Naive thymus-derived CD8-positive, alpha-beta T cell (primary cell): ENCODE results near the gene OTUD3. TPM values are rescaled to one million over a fixed set of nuclear protein-coding genes. Genes with fewer than 3 reads are reported as not detected.
"Not testable (repeated sequence)": the region's sequence is repeated elsewhere in the genome, so short reads cannot be mapped to it uniquely, and the experiment has no call there.

Source experiments
- ATAC-seq, 2 donors: fragments of 150-1000 bp; cut with Tn5 transposase in 1 of 2; sonication (Bioruptor Pico), chemical (Tn5 transposase) in 1 of 2; 1 replicate in 1 of 2; 2 replicates in 1 of 2; pipeline ENCODE4 v1.10.0; 2021; ENCODE audit warnings: mild to moderate bottlenecking in 2 of 2, moderate library complexity in 2 of 2
- POLR2A ChIA-PET: fragments of 350-600 bp; sonication (Branson Sonifier 250); formaldehyde crosslinking; loops from one replicate; lab custom pipeline; 2021; ENCODE audit warnings: antibody characterized with exemption; lab: Charles Lee
- DNase-seq, 10 donors: peaks; one replicate each; pipeline versions ENCODE4 v3.0.0 to v3.0.0-alpha.2; 2020 to 2022
- H3K27ac Mint-ChIP-seq, 10 donors: one replicate each; pipeline ENCODE4 v1.8.0; 2020 to 2022; ENCODE audit warnings: mild to moderate bottlenecking in 10 of 10, mixed read lengths in 10 of 10, moderate library complexity in 4 of 10, inconsistent platforms in 1 of 10
- H3K27me3 Mint-ChIP-seq, 5 donors: one replicate each; pipeline ENCODE4 v1.8.0; 2021 to 2022; ENCODE audit warnings: mixed read lengths in 5 of 5
- H3K36me3 Mint-ChIP-seq, 3 donors: one replicate each; pipeline ENCODE4 v1.8.0; 2020 to 2022; ENCODE audit warnings: mixed read lengths in 3 of 3, mild to moderate bottlenecking in 2 of 3, inconsistent platforms in 1 of 3
- H3K4me1 Mint-ChIP-seq, 4 donors: one replicate each; pipeline ENCODE4 v1.8.0; 2021 to 2022; ENCODE audit warnings: mixed read lengths in 4 of 4
- H3K4me3 Mint-ChIP-seq, 10 donors: one replicate each; pipeline ENCODE4 v1.8.0; 2020 to 2022; ENCODE audit warnings: mild to moderate bottlenecking in 10 of 10, mixed read lengths in 10 of 10, moderate library complexity in 6 of 10, inconsistent platforms in 1 of 10
- H3K9me3 Mint-ChIP-seq, 9 donors: one replicate each; pipeline ENCODE4 v1.8.0; 2020 to 2022; ENCODE audit warnings: mixed read lengths in 9 of 9, mild to moderate bottlenecking in 3 of 9, inconsistent platforms in 1 of 9, moderate library complexity in 1 of 9
- polyA plus RNA-seq, 3 donors: library from polyadenylated mRNA; unstranded; fragments of 300-500 nt; fragmentation: Illumina TruSeq; gene quantifications; one replicate each; pipeline ENCODE4 v1.2.3, GENCODE V29; 2021
- total RNA-seq, 8 experiments: library from RNA in 2 of 8; stranded (reverse) in 2 of 8; gene quantifications; one replicate each; pipeline ENCODE4 v1.2.3 and lab custom pipeline; 2021 to 2026

OTUD3 gene
- total and polyA plus RNA-seq, 5 experiments from 2014 or later: 0.95 to 16.7 (median 2.4) TPM

- POLR2A ChIA-PET: no interaction called here
- no peak overlapping the region for H3K27ac Mint-ChIP-seq
Measured at GRCh38 chr1:19858893-19859292, 23.3 kb upstream of the OTUD3 start.

GRCh38 chr1:19859876-19860275 is 22.3 kb upstream of the OTUD3 start:
- no peak overlapping the region for H3K27ac Mint-ChIP-seq
- H3K4me1 Mint-ChIP-seq: no peaks in the 10 kb centered on the region
- H3K27me3 Mint-ChIP-seq: peaks cover 17 to 38% (median 29%) of the 10 kb centered on the region in 5 donors

More at GRCh38 chr1:19858893-19859292, 23.3 kb upstream of the OTUD3 start:
- Mint-ChIP-seq H3K9me3 (peaks cover 0 to 13% (median 3%) of the 10 kb centered on the region in 9 donors), H3K27me3 (peaks cover 17 to 40% (median 26%) of the 10 kb centered on the region in 5 donors), H3K4me1 (no peaks in the 10 kb centered on the region), H3K36me3 (peaks cover 0 to 7% (median 0%) of the 10 kb centered on the region in 3 donors), H3K4me3 (no peak overlapping the region)
- no peak for DNase-seq
- no peak for ATAC-seq

GRCh38 chr1:19860418-19860817 is 21.8 kb upstream of the OTUD3 start:
- no peak overlapping the region for H3K4me3 Mint-ChIP-seq
- peaks cover 0 to 13% (median 3%) of the 10 kb centered on the region in 9 donors for H3K9me3 Mint-ChIP-seq
- POLR2A ChIA-PET: no interaction called here
- DNase-seq (no peak), ATAC-seq (no peak)
- no peaks in the 10 kb centered on the region for H3K4me1 Mint-ChIP-seq
- no peak overlapping the region for H3K27ac Mint-ChIP-seq
- peaks cover 0 to 7% (median 0%) of the 10 kb centered on the region in 3 donors for H3K36me3 Mint-ChIP-seq
- H3K27me3 Mint-ChIP-seq: peaks cover 17 to 38% (median 31%) of the 10 kb centered on the region in 5 donors

More at GRCh38 chr1:19859876-19860275, 22.3 kb upstream of the OTUD3 start:
- ATAC-seq (no peak), DNase-seq (no peak)
- H3K36me3 Mint-ChIP-seq: peaks cover 0 to 7% (median 0%) of the 10 kb centered on the region in 3 donors
- no peak overlapping the region for H3K4me3 Mint-ChIP-seq
- POLR2A ChIA-PET: no interaction called here
- H3K9me3 Mint-ChIP-seq: peaks cover 0 to 13% (median 3%) of the 10 kb centered on the region in 9 donors

GRCh38 chr1:19861034-19861433 is 21.2 kb upstream of the OTUD3 start:
- Mint-ChIP-seq H3K27ac (no peak overlapping the region), H3K36me3 (peaks cover 0 to 7% (median 0%) of the 10 kb centered on the region in 3 donors), H3K9me3 (peaks cover 0 to 13% (median 3%) of the 10 kb centered on the region in 9 donors), H3K4me3 (no peak overlapping the region), H3K4me1 (no peaks in the 10 kb centered on the region), H3K27me3 (peaks cover 18 to 40% (median 31%) of the 10 kb centered on the region in 5 donors)
- DNase-seq: no peak
- POLR2A ChIA-PET: no interaction called here
- no peak for ATAC-seq

- DNase-seq (no peak), ATAC-seq (no peak)
- no peaks in the 10 kb centered on the region for H3K4me1 Mint-ChIP-seq
- peaks cover 24 to 48% (median 30%) of the 10 kb centered on the region in 5 donors for H3K27me3 Mint-ChIP-seq
- POLR2A ChIA-PET: no interaction called here
- no peak overlapping the region for H3K27ac Mint-ChIP-seq
- no peak overlapping the region for H3K4me3 Mint-ChIP-seq
- peaks cover 0 to 13% (median 3%) of the 10 kb centered on the region in 9 donors for H3K9me3 Mint-ChIP-seq
- peaks cover 0 to 7% (median 0%) of the 10 kb centered on the region in 3 donors for H3K36me3 Mint-ChIP-seq
Measured at GRCh38 chr1:19861842-19862530, 20.2 kb upstream of the OTUD3 start.

- DNase-seq (no peak), ATAC-seq (no peak)
- H3K4me1 Mint-ChIP-seq: no peaks in the 10 kb centered on the region
- POLR2A ChIA-PET: no interaction called here
- H3K27me3 Mint-ChIP-seq: peaks cover 22 to 45% (median 31%) of the 10 kb centered on the region in 5 donors
- H3K9me3 Mint-ChIP-seq: peaks cover 0 to 13% (median 3%) of the 10 kb centered on the region in 9 donors
- H3K27ac Mint-ChIP-seq: no peak overlapping the region
- no peak overlapping the region for H3K4me3 Mint-ChIP-seq
- peaks cover 0 to 7% (median 0%) of the 10 kb centered on the region in 3 donors for H3K36me3 Mint-ChIP-seq
Measured at GRCh38 chr1:19862944-19863343, 19.3 kb upstream of the OTUD3 start.

GRCh38 chr1:19864570-19865160 is 17.5 kb upstream of the OTUD3 start:
- DNase-seq: no peak
- Mint-ChIP-seq H3K4me1 (no peaks in the 10 kb centered on the region), H3K27me3 (peaks cover 21 to 54% (median 34%) of the 10 kb centered on the region in 5 donors), H3K4me3 (no peak overlapping the region), H3K36me3 (peaks cover 0 to 7% (median 0%) of the 10 kb centered on the region in 3 donors), H3K27ac (no peak overlapping the region), H3K9me3 (peaks cover 0 to 13% (median 3%) of the 10 kb centered on the region in 9 donors)
- ATAC-seq: no peak
- POLR2A ChIA-PET: no interaction called here

- H3K27ac Mint-ChIP-seq: no peak overlapping the region
- peaks cover 18 to 50% (median 33%) of the 10 kb centered on the region in 5 donors for H3K27me3 Mint-ChIP-seq
- DNase-seq (no peak), ATAC-seq (no peak)
- H3K4me3 Mint-ChIP-seq: no peak overlapping the region
- POLR2A ChIA-PET: no interaction called here
- H3K36me3 Mint-ChIP-seq: peaks cover 0 to 7% (median 0%) of the 10 kb centered on the region in 3 donors
- H3K4me1 Mint-ChIP-seq: no peaks in the 10 kb centered on the region
- H3K9me3 Mint-ChIP-seq: peaks cover 0 to 13% (median 3%) of the 10 kb centered on the region in 9 donors
Measured at GRCh38 chr1:19866029-19866428, 16.2 kb upstream of the OTUD3 start.

- Mint-ChIP-seq H3K4me3 (no peak overlapping the region), H3K4me1 (no peaks in the 10 kb centered on the region), H3K36me3 (peaks cover 0 to 7% (median 0%) of the 10 kb centered on the region in 3 donors), H3K27me3 (peaks cover 18 to 52% (median 35%) of the 10 kb centered on the region in 5 donors), H3K27ac (no peak overlapping the region), H3K9me3 (peaks cover 0 to 13% (median 3%) of the 10 kb centered on the region in 9 donors)
- no peak for ATAC-seq
- no peak for DNase-seq
- POLR2A ChIA-PET: no interaction called here
Measured at GRCh38 chr1:19866758-19867157, 15.4 kb upstream of the OTUD3 start.

GRCh38 chr1:19868575-19868974 is 13.6 kb upstream of the OTUD3 start:
- H3K27me3 Mint-ChIP-seq: peaks cover 15 to 65% (median 47%) of the 10 kb centered on the region in 5 donors
- H3K27ac Mint-ChIP-seq, DNase-seq, ATAC-seq, POLR2A ChIA-PET, H3K9me3 Mint-ChIP-seq, H3K4me1 Mint-ChIP-seq, H3K4me3 Mint-ChIP-seq, H3K36me3 Mint-ChIP-seq: not testable (repeated sequence)

- POLR2A ChIA-PET, ATAC-seq, DNase-seq, H3K27ac Mint-ChIP-seq, H3K4me1 Mint-ChIP-seq, H3K9me3 Mint-ChIP-seq, H3K36me3 Mint-ChIP-seq, H3K4me3 Mint-ChIP-seq: not testable (repeated sequence)
- H3K27me3 Mint-ChIP-seq: peaks cover 13 to 66% (median 46%) of the 10 kb centered on the region in 5 donors
Measured at GRCh38 chr1:19869453-19869852, 12.7 kb upstream of the OTUD3 start.

- Mint-ChIP-seq H3K27ac (no peak overlapping the region), H3K4me1 (no peaks in the 10 kb centered on the region), H3K27me3 (peaks cover 13 to 68% (median 42%) of the 10 kb centered on the region in 5 donors), H3K4me3 (no peak overlapping the region), H3K9me3 (no peaks in the 10 kb centered on the region), H3K36me3 (no peaks in the 10 kb centered on the region)
- ATAC-seq (no peak), DNase-seq (no peak)
- POLR2A ChIA-PET: no interaction called here
Measured at GRCh38 chr1:19869929-19870328, 12.3 kb upstream of the OTUD3 start.

GRCh38 chr1:19872190-19872589 is 10.0 kb upstream of the OTUD3 start:
- Mint-ChIP-seq H3K9me3 (no peaks in the 10 kb centered on the region), H3K4me1 (no peaks in the 10 kb centered on the region), H3K4me3 (no peak overlapping the region), H3K27ac (no peak overlapping the region), H3K36me3 (no peaks in the 10 kb centered on the region), H3K27me3 (peaks cover 16 to 66% (median 49%) of the 10 kb centered on the region in 5 donors)
- POLR2A ChIA-PET: no interaction called here
- ATAC-seq: no peak
- DNase-seq: no peak
